ENCODE data around the gene NLK. TPM values are rescaled to one million over a fixed set of nuclear protein-coding genes. Genes with fewer than 3 reads are reported as not detected.
A peak's percentile ranks its signal among the peaks of the same experiment; 100 is the strongest.

The NLK gene
- total and polyA plus RNA-seq, 2 of the 4 experiments (the other 2 are of a cell fraction): 15.3 to 23.3 TPM

DNA sequence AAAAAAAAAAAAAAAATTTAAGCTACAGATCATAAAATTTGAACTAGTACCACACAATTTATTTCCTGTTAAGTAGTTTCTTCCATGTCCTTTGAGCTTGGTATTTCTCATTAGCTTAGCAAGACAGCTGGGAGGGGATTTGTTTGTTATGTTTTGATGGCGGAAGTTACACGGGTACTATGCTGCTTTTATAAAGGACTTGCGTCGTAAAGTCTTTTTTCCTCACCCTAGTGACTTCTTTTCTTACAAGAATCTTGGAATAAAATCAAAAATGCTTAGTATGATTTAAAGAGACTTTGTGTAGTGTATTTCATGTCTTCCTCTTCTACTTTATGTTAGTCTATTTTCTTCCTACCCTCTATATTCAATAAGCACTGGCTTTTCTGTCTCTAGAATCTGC, 89.1 kb downstream of the NLK start:
- Histone ChIP-seq H3K36me3 (ENCODE audit: control insufficient read depth, insufficient read depth, low read length) (peaks cover 14% of the 10 kb centered on the region), H2AK9ac (replicated peaks; ENCODE audit: low read depth, low read length, poor library complexity) (no peak overlapping the region), H4K5ac (ENCODE audit: low read depth, low read length) (no peak overlapping the region), H2AFZ (replicated peaks; ENCODE audit: low read length, poor library complexity) (no peak overlapping the region), H3K4ac (ENCODE audit: low read depth, low read length) (peak overlapping the region; percentile 87), H4K8ac (ENCODE audit: low read depth in 2 of 2, low read length in 2 of 2) (peak overlapping the region; percentile 50 to 55; a peak in 2 of 4 replicates), H3K9ac (ENCODE audit: low read depth, low read length) (no peak overlapping the region), H2BK5ac (ENCODE audit: low read depth, low read length, poor library complexity, severe bottlenecking) (peak overlapping the region; percentile 73), H2BK120ac (ENCODE audit: low read depth, low read length) (peak overlapping the region; percentile 79), H2BK15ac (ENCODE audit: low read depth, low read length) (no peak overlapping the region), H3K4me2 (ENCODE audit: low read depth, low read length) (peak overlapping the region; percentile 32; the same call in 1 of the 2 replicates), H3K9me1 (ENCODE audit: insufficient read depth, low read length) (0 out of 2 replicates have a peak, but pooled peaks cover 5% of the 10 kb centered on the region), H2AK5ac (ENCODE audit: low read depth, low read length) (peak overlapping the region; percentile 62; the same call in 1 of the 2 replicates), H4K20me1 (ENCODE audit: insufficient read depth, low read length) (no peaks in the 10 kb centered on the region), H4K91ac (ENCODE audit: insufficient read depth, low read depth, low read length) (peak overlapping the region; percentile 45; the same call in 1 of the 2 replicates), H3K4me1 (ENCODE audit: control insufficient read depth, insufficient read depth, low read length) (peaks cover 1% of the 10 kb centered on the region; the same call in 1 of the 2 replicates), H3K9me3 (ENCODE audit: control insufficient read depth, insufficient read depth, low read length) (no peaks in the 10 kb centered on the region), H3K79me1 (ENCODE audit: low read depth in 1 of 2, low read length in 2 of 2) (peaks cover 3 to 27% of the 10 kb centered on the region in 2 experiments; a peak in 3 of 4 replicates), H3K27ac (ENCODE audit: insufficient read depth, low read length) (peak overlapping the region; percentile 64; the same call in 1 of the 2 replicates), H3K27me3 (ENCODE audit: control insufficient read depth, insufficient read depth, low read length) (no peaks in the 10 kb centered on the region), H2BK20ac (ENCODE audit: low read depth, low read length) (peak overlapping the region; percentile 67; the same call in 1 of the 2 replicates), H3K23ac (ENCODE audit: low read depth, low read length) (peak overlapping the region; percentile 51; the same call in 1 of the 2 replicates), H3K18ac (ENCODE audit: low read depth, low read length) (no peak overlapping the region), H3K4me3 (ENCODE audit: insufficient read depth, low read depth, low read length) (no peak overlapping the region), H3K14ac (replicated peaks; ENCODE audit: low read depth, low read length) (peak overlapping the region; percentile 91), H3K56ac (ENCODE audit: extremely low read depth, insufficient read depth, low read length) (0 out of 2 replicates have a peak overlapping the region, but pooled peaks have one; percentile 40)
- TF ChIP-seq MXI1 (IDR thresholded peaks at IDR 0.05; ENCODE audit: borderline replicate concordance, low read depth, low read length): no peak
- TF ChIP-seq MAFK (IDR thresholded peaks at IDR 0.05; ENCODE audit: low read depth, low read length): no peak
- TF ChIP-seq SMC3 (IDR thresholded peaks at IDR 0.05; ENCODE audit: low read depth, low read length): no peak
- TF ChIP-seq CHD1 (IDR thresholded peaks at IDR 0.05; ENCODE audit: low read depth, low read length): no peak
- no peak for TF ChIP-seq FOS (IDR thresholded peaks at IDR 0.05; ENCODE audit: low read depth, low read length)
- TF ChIP-seq, protein P1, sequence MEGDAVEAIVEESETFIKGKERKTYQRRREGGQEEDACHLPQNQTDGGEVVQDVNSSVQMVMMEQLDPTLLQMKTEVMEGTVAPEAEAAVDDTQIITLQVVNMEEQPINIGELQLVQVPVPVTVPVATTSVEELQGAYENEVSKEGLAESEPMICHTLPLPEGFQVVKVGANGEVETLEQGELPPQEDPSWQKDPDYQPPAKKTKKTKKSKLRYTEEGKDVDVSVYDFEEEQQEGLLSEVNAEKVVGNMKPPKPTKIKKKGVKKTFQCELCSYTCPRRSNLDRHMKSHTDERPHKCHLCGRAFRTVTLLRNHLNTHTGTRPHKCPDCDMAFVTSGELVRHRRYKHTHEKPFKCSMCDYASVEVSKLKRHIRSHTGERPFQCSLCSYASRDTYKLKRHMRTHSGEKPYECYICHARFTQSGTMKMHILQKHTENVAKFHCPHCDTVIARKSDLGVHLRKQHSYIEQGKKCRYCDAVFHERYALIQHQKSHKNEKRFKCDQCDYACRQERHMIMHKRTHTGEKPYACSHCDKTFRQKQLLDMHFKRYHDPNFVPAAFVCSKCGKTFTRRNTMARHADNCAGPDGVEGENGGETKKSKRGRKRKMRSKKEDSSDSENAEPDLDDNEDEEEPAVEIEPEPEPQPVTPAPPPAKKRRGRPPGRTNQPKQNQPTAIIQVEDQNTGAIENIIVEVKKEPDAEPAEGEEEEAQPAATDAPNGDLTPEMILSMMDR (conservative IDR thresholded peaks at IDR 0.05; ENCODE audit: low read depth, low read length): no peak
- TF ChIP-seq, protein P2, sequence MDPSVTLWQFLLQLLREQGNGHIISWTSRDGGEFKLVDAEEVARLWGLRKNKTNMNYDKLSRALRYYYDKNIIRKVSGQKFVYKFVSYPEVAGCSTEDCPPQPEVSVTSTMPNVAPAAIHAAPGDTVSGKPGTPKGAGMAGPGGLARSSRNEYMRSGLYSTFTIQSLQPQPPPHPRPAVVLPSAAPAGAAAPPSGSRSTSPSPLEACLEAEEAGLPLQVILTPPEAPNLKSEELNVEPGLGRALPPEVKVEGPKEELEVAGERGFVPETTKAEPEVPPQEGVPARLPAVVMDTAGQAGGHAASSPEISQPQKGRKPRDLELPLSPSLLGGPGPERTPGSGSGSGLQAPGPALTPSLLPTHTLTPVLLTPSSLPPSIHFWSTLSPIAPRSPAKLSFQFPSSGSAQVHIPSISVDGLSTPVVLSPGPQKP (IDR thresholded peaks at IDR 0.05; ENCODE audit: borderline replicate concordance, low read depth, low read length): no peak
- no peak for TF ChIP-seq RFX5 (IDR thresholded peaks at IDR 0.05; ENCODE audit: low read depth, low read length)
- TF ChIP-seq MAZ (IDR thresholded peaks at IDR 0.05; ENCODE audit: borderline replicate concordance, low read depth, low read length): no peak
- no peak for TF ChIP-seq BHLHE40 (IDR thresholded peaks at IDR 0.05; ENCODE audit: low read depth, low read length)
- TF ChIP-seq, protein P3, sequence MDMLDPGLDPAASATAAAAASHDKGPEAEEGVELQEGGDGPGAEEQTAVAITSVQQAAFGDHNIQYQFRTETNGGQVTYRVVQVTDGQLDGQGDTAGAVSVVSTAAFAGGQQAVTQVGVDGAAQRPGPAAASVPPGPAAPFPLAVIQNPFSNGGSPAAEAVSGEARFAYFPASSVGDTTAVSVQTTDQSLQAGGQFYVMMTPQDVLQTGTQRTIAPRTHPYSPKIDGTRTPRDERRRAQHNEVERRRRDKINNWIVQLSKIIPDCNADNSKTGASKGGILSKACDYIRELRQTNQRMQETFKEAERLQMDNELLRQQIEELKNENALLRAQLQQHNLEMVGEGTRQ (IDR thresholded peaks at IDR 0.05; ENCODE audit: low read depth, low read length): no peak
- TF ChIP-seq RCOR1 (IDR thresholded peaks at IDR 0.05; ENCODE audit: insufficient replicate concordance, low read length): no peak
- no peak for TF ChIP-seq RAD21 (IDR thresholded peaks at IDR 0.05; ENCODE audit: low read length)
- no peak for TF ChIP-seq NFE2L2 (IDR thresholded peaks at IDR 0.05; ENCODE audit: low read depth, low read length)
- no peak for TF ChIP-seq CEBPB (IDR thresholded peaks at IDR 0.05; ENCODE audit: low read depth, low read length)
- TF ChIP-seq POLR2A (IDR thresholded peaks at IDR 0.05; ENCODE audit: low read depth, low read length): no peak
- ATAC-seq (ENCODE audit: low read depth) (peak; percentile 30), DNase-seq (peak; percentile 70)
- CTCF ChIA-PET: interaction anchor here (0.9 kb wide), 1 partner anchor 118 kb away, joined by 4 read pairs; no protein-coding TSS in a partner anchor
- in situ Hi-C loops (cut with MboI; ENCODE audit: low sequenced_read_pairs): no loop called here
- intact Hi-C loops (cut with micrococcal nuclease): no loop called here
- no TSS peak for BruUV-seq (replicated peaks)
- dilution Hi-C loops (cut with HindIII; ENCODE audit: low sequenced_read_pairs, unreplicated experiment): no loop called here
- POLR2A ChIA-PET (ENCODE audit: unreplicated experiment): interaction anchor here (0.5 to 0.7 kb wide), 3 partner anchors 78 to 447 kb away, joined by 3 to 19 read pairs (median 4); no protein-coding TSS in a partner anchor
- no CpG with 5 or more reads among the region's 4 CpGs for WGBS, 2 experiments (ENCODE audit: extremely low coverage in 2 of 2, insufficient read length in 1 of 2)

Data from IMR-90 (cell line).